ENCODE measurements around the gene CFAP299. TPM values are rescaled to one million over a fixed set of nuclear protein-coding genes. Genes with fewer than 3 reads are reported as not detected.
A peak's percentile ranks its signal among the peaks of the same experiment; 100 is the strongest.

Gene CFAP299
- total RNA-seq, 1 experiment from 2014 or later = not detected

DNA sequence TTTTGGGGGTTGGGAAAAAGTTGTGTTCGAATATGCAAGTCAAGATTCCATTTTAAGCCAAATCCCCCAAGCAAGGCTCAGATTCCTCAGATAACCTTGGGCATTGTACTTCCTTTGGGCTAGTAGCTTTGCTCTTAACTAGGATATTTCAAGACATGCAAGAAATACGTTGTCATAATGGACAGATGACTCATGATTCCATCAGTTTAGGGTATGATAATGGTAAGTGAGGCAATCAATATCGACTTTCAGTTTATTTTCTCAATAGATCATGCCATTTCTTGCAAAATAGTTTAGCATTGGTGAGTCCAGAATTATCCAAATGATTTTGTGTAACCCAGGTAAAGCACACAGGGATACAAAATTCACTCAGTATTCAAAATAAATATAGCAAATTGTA is 25.4 kb downstream of the CFAP299 start:
- no peak for DNase-seq (ENCODE audit: low read depth, low spot score)
- POLR2A ChIA-PET = no interaction called here
- H3K4me1 ChIP-seq (ENCODE audit: control insufficient read depth in 1 of 2, insufficient read depth in 2 of 2, low read length in 2 of 2) = no peaks in the 10 kb centered on the region
- intact Hi-C loops (cut with micrococcal nuclease) = loop anchor here (1.0 to 5.0 kb wide), 3 partner anchors 629 to 991 kb away; no protein-coding TSS in a partner anchor
- H3K36me3 ChIP-seq (ENCODE audit: control insufficient read depth in 1 of 2, insufficient read depth in 2 of 2, low read length in 2 of 2) = no peaks in the 10 kb centered on the region
- H3K4me3 ChIP-seq (replicated peaks in 1 of 2; ENCODE audit: low read depth in 1 of 2, low read length in 2 of 2) = no peak overlapping the region
- H2AFZ ChIP-seq (ENCODE audit: low read depth, low read length, poor library complexity, severe bottlenecking) = no peak overlapping the region
- no peak for ATAC-seq
- H3K9ac ChIP-seq (ENCODE audit: low read length) = no peak overlapping the region
- CTCF ChIA-PET = no interaction called here
- no peaks in the 10 kb centered on the region for H3K9me2 ChIP-seq (ENCODE audit: insufficient read depth)
- H3K27ac ChIP-seq (ENCODE audit: low read depth, low read length) = no peak overlapping the region
- H3K4me2 ChIP-seq (ENCODE audit: low read length) = no peak overlapping the region
- H3K9me3 ChIP-seq (ENCODE audit: control insufficient read depth in 1 of 2, insufficient read depth in 1 of 2, low read depth in 1 of 2, low read length in 2 of 2) = no peaks in the 10 kb centered on the region
- H3K27me3 ChIP-seq (ENCODE audit: insufficient read depth, low read length) = peaks cover 23% of the 10 kb centered on the region
- no peaks in the 10 kb centered on the region for H3K79me2 ChIP-seq (ENCODE audit: insufficient read depth, low read length)
- RAD21 ChIA-PET (ENCODE audit: low non-redundant PET in 1 of 2, low total read pairs in 2 of 2, uncharacterized antibody in 2 of 2, unreplicated experiment in 2 of 2) = no interaction called here
- TF ChIP-seq FOSL1 (IDR thresholded peaks at IDR 0.05; ENCODE audit: low read depth) (no peak), SIN3A (IDR thresholded peaks at IDR 0.05; ENCODE audit: low read depth) (no peak)
- H4K20me1 ChIP-seq (ENCODE audit: insufficient read depth) = no peaks in the 10 kb centered on the region
- BruUV-seq (replicated peaks) = no TSS peak

DNA sequence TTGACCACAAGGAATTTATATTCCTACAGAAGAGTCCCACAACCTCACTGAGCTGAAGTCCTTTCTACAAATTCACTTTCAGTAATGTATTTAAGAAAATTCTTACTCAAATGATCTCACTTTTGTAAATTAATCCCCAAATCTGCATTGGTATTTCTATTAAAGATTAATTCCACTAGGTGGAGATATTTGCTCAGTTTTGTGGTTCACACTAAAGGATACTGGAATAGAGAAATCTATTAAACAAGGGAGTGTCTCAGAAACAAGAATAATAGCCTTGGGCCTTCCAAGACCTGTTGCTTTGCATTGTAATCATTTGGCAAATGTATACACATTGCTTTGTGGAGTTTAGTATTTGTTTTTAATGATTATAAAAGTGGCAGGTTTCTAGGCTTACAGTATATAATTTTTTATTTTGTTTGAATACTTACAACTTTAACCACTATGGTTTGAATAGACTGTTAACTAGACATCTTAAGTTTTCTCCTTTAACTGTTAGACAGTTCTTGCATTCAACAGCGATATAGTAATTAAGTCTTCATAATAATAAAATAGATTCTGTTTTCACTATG is 25.9 kb downstream of the CFAP299 start:
- no peaks in the 10 kb centered on the region for H3K4me1 ChIP-seq (ENCODE audit: control insufficient read depth in 1 of 2, insufficient read depth in 2 of 2, low read length in 2 of 2)
- H3K36me3 ChIP-seq (ENCODE audit: control insufficient read depth in 1 of 2, insufficient read depth in 2 of 2, low read length in 2 of 2) = no peaks in the 10 kb centered on the region
- ATAC-seq (peak; percentile 53; the same call in 1 of the 2 replicates), DNase-seq (ENCODE audit: low read depth, low spot score) (peak; percentile 8)
- no peaks in the 10 kb centered on the region for H3K9me2 ChIP-seq (ENCODE audit: insufficient read depth)
- H3K9ac ChIP-seq (ENCODE audit: low read length) = no peak overlapping the region
- ChIA-PET CTCF (interaction anchor here (1.2 to 1.8 kb wide), 4 partner anchors 628 to 990 kb away, joined by 3 to 23 read pairs (median 13); no protein-coding TSS in a partner anchor), POLR2A (no interaction called here), RAD21 (ENCODE audit: low non-redundant PET in 1 of 2, low total read pairs in 2 of 2, uncharacterized antibody in 2 of 2, unreplicated experiment in 2 of 2) (no interaction called here)
- no peak overlapping the region for H3K4me3 ChIP-seq (replicated peaks in 1 of 2; ENCODE audit: low read depth in 1 of 2, low read length in 2 of 2)
- no peaks in the 10 kb centered on the region for H4K20me1 ChIP-seq (ENCODE audit: insufficient read depth)
- no peak overlapping the region for H3K27ac ChIP-seq (ENCODE audit: low read depth, low read length)
- intact Hi-C loops (cut with micrococcal nuclease) = loop anchor here (1.0 to 5.0 kb wide), 3 partner anchors 629 to 991 kb away; no protein-coding TSS in a partner anchor
- TF ChIP-seq CTCF (IDR thresholded peaks at IDR 0.05 in 2 of 3, conservative IDR thresholded peaks at IDR 0.05 in 1 of 3; ENCODE audit: borderline replicate concordance in 1 of 3, insufficient read depth in 1 of 3, low read depth in 2 of 3, low read length in 2 of 3) (peak; percentile 20 to 60 (median 44); a peak in 4 of 6 replicates), ZBTB33 (IDR thresholded peaks at IDR 0.05; ENCODE audit: extremely low read depth, insufficient replicate concordance, low read length) (no peak), RAD21 (IDR thresholded peaks at IDR 0.05; ENCODE audit: low read depth) (peak; percentile 63)
- no peaks in the 10 kb centered on the region for H3K9me3 ChIP-seq (ENCODE audit: control insufficient read depth in 1 of 2, insufficient read depth in 1 of 2, low read depth in 1 of 2, low read length in 2 of 2)
- H3K4me2 ChIP-seq (ENCODE audit: low read length) = no peak overlapping the region
- BruUV-seq (replicated peaks) = no TSS peak
- H3K79me2 ChIP-seq (ENCODE audit: insufficient read depth, low read length) = no peaks in the 10 kb centered on the region
- H3K27me3 ChIP-seq (ENCODE audit: insufficient read depth, low read length) = peaks cover 23% of the 10 kb centered on the region
- no peak overlapping the region for H2AFZ ChIP-seq (ENCODE audit: low read depth, low read length, poor library complexity, severe bottlenecking)

Data from HCT116 (cell line).